HG03378 (cell line): ENCODE measurements around the gene UBN1.
"Not testable (repeated sequence)": the region's sequence is repeated elsewhere in the genome, so short reads cannot be mapped to it uniquely, and the experiment has no call there.

Experiments used
- ATAC-seq: cut with Tn5 transposase; IDR thresholded peaks from one replicate; pipeline ENCODE4 v1.9.1; 2021; ENCODE audit warnings: mild to moderate bottlenecking, moderate library complexity; ENCODE audit not compliant: unreplicated experiment

Gene UBN1

GRCh38 chr16:4882633-4883285 lies 35.5 kb downstream of the UBN1 start:
- no peak for ATAC-seq

- ATAC-seq, result no peak
Measured at GRCh38 chr16:4883501-4883900, 36.2 kb downstream of the UBN1 start.

- no peak for ATAC-seq
Measured at GRCh38 chr16:4884209-4884608, 36.9 kb downstream of the UBN1 start.

- ATAC-seq, result no peak
Measured at GRCh38 chr16:4884972-4885874, 37.9 kb downstream of the UBN1 start.

- no peak for ATAC-seq
Measured at GRCh38 chr16:4886151-4886550, 38.9 kb downstream of the UBN1 start.

- ATAC-seq, result no peak
Measured at GRCh38 chr16:4888428-4889135, 41.3 kb downstream of the UBN1 start.

- ATAC-seq, result no peak
Measured at GRCh38 chr16:4890026-4890425, 42.7 kb downstream of the UBN1 start.

- no peak for ATAC-seq
Measured at GRCh38 chr16:4890686-4891085, 43.4 kb downstream of the UBN1 start.

GRCh38 chr16:4891097-4891885 lies 44.0 kb downstream of the UBN1 start:
- ATAC-seq, result no peak

- no peak for ATAC-seq
Measured at GRCh38 chr16:4891886-4892216, 44.6 kb downstream of the UBN1 start.

GRCh38 chr16:4892361-4893102 lies 45.3 kb downstream of the UBN1 start:
- ATAC-seq, result no peak

GRCh38 chr16:4893103-4893862 lies 46.0 kb downstream of the UBN1 start:
- ATAC-seq, result no peak

- ATAC-seq, result no peak
Measured at GRCh38 chr16:4894276-4895150, 47.2 kb downstream of the UBN1 start.

GRCh38 chr16:4895366-4895765 lies 48.1 kb downstream of the UBN1 start:
- ATAC-seq, result no peak

GRCh38 chr16:4896761-4897160 lies 49.5 kb downstream of the UBN1 start:
- not testable (repeated sequence) for ATAC-seq

- ATAC-seq, result no peak
Measured at GRCh38 chr16:4897328-4897727, 50.0 kb downstream of the UBN1 start.

- ATAC-seq, result no peak
Measured at GRCh38 chr16:4898811-4899473, 51.7 kb downstream of the UBN1 start.

- ATAC-seq, result no peak
Measured at GRCh38 chr16:4899474-4899846, 52.2 kb downstream of the UBN1 start.
